Suppressor macrophage treated with lipopolysaccharide for 1 hour (primary cell): ENCODE results near the gene GPR148.

ENCODE experiments used
- DNase-seq, 3 donors: peaks; one replicate each; pipeline ENCODE4 v3.0.0-alpha.2; 2020 to 2022

The GPR148 gene

DNA sequence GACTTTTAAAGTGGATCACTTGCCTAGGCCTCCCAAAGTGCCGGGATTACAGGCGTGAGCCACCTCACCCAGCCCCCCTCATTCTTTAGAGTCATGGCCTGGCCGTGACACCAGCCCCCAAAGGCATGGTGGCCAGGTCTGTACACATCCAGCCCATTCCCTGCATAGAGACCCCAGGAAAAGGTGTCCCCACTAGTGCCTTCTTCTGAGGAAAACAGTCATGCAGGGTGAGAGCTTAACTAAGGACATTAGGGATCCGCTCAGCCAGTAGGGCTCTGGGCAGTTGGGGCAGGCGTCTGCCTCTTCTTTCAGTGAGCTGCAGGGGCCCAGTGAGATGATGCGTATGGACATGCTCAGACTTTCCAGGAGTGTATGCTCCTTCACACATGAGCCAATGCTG lies 20.8 kb downstream of the GPR148 start:
- DNase-seq, result no peak

DNA sequence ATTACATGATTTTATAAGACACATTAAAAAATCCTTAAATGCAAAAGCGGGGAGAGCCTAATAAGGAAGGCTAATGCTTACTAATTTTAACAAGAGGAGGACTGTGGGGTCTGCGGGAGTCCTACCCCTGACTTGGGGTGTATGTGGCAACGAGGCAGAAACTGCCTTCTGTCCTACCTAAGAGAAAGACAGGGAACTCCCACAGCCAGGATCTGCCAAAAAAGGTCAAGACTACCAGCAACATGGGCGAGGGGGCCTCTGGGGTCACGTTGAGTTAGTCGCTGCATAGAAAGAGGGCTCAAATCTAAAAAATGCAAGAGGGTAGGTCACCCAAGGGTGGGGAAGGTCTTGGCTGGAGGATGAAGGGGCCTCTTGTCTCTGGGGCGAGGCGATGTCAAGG lies 25.9 kb downstream of the GPR148 start:
- no peak for DNase-seq

DNA sequence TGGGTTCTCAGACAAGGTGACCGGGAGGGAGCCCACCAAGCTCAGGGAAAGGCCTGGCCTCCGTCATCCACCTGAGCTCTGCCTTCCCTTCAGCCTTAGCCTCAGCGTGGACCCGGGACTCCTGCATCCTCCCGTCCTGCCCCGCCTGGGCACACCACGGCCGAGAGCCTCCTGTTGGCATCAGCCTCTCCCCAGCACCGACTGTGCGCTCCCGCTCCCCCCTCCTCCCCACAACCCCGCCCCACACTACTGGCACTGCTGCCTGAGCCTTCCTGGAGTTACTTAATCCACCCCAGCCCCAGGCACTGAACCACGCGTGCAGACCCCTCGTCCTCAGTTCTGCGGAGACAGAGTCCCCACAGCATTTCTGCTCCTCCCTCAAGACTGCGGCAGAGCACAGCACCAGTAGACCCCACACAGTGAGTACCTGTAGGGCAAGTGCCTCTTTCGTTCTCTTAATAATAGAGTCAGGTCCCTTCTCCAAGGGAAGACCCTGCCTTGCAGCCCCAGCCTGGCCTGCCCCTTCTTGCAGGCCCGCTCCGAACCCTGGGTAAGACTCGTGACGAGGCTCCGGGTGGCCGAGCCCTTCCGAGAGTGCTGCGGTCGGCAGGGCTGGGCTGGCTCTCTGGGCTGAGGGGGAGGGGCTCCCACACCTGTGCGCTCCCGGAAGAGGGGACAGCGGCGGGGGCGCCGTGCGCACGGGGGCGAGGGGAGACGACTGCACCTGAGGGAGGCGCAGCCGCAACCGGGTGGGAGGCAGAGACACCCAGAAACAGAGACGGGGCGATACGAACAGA lies 26.6 kb downstream of the GPR148 start, which contains the start of gene AMER3:
Gene AMER3 (plus strand): TSS at position 285 of the 797 bp plus-strand sequence. CDS start 6,533 bp downstream, outside the sequence.
- no peak for DNase-seq

DNA sequence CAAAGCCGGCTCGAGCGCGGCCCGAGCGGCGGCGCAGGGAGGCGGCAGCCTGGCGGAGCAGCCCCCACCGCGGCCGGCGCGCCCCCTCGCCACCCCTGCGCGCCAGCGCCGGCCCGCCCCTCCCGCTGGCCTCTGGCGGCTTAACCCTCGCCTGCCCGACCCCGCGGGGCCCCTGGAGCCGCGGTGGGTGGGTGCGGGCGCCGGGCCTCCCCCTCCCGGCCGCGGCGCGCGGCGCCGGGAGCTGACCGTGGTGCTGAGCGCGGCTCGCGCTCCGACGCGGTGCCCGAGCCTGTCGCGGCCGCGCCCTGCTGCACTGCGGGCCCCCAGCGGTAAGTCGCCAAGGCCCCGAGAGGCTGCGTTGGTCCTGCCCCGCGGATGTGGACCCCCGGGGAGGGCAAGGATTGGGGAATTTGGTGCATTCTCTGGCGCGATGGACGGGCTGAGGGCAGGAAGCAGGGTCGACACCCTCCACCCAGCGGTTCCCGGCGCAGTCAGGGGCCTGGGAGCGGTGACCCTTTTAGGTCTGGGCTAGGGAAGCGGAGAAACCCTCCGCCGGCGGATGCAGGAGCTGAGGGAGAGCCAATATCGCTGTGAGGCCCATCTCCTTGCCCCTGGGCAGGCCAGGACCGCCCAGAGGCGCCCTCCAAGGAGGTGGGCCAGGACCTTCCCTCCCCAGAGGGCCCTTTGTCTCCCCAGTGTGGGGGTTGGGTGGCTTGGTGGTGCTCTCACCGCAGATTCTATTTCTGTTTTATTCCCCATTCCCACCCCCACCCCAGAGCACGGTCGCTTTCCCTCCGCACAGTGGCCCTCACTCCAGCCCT lies 27.4 kb downstream of the GPR148 start:
- DNase-seq, result peak in 2 of 3 donors; percentile 17 to 50

GRCh38 chr2:130756874-130757668 lies 28.2 kb downstream of the GPR148 start:
- DNase-seq, result no peak

- DNase-seq, result no peak
Measured at GRCh38 chr2:130759906-130760753, 31.3 kb downstream of the GPR148 start.

GRCh38 chr2:130760754-130761751 lies 32.2 kb downstream of the GPR148 start:
- DNase-seq, result no peak

- DNase-seq, result no peak
Measured at GRCh38 chr2:130762031-130762909, 33.4 kb downstream of the GPR148 start.

DNA sequence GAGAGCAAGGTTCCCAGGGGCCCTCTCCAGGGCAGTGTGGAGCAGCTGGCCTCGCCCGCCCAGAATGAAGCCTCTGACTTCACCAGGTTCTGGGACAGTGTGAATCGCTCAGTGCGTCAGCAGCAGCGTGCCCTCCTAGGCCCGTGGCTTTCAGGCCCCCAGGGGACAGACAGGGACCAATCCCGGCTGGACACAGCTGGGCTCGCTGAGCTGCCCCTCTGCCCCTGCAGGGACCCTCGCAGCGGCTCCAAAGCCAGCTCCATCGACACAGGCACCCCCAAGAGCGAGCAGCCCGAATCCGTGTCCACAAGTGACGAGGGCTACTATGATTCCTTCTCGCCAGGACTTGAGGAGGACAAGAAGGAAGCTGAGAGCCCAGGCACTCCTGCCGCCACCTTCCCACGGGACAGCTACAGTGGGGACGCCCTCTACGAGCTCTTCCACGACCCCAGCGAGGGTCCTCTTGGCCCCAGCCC lies 34.1 kb downstream of the GPR148 start:
- DNase-seq, result no peak

DNA sequence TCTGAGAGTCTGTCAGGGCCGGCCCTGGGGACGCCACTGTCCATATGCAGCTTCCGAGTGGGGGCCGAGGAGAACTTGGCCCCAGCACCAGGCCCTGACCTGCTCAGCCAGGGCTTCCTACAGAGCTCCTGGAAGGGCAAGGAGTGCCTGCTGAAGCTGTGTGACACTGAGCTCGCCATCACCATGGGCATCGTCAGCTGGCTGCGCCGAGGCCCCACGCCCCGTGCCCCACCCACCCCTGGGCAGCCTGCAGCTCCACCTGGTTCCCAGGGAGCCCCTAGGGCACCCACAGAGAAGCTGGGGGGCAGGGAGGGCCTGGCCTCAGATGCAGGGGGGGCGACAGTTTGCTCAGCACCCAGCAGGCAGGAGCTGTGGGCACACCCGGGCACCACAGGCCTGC lies 34.5 kb downstream of the GPR148 start:
- DNase-seq, result no peak

GRCh38 chr2:130764035-130764820 lies 35.4 kb downstream of the GPR148 start:
- DNase-seq, result no peak

DNA sequence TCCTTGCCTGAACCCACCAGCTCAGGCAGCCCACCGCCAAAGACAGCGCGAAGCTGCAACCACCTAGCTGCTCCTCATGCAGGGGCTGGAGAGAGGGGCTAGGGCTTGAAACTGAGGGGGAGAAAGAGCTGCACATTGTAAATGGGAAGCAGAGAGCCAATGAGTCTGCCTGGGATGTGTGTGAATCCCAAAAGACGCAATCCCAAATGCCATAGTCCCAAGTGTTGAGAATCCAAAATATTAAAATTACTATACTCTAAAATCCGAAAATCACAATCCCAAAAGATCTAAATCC lies 35.9 kb downstream of the GPR148 start:
- DNase-seq, result no peak

GRCh38 chr2:130765464-130765863 lies 36.6 kb downstream of the GPR148 start:
- DNase-seq, result no peak

DNA sequence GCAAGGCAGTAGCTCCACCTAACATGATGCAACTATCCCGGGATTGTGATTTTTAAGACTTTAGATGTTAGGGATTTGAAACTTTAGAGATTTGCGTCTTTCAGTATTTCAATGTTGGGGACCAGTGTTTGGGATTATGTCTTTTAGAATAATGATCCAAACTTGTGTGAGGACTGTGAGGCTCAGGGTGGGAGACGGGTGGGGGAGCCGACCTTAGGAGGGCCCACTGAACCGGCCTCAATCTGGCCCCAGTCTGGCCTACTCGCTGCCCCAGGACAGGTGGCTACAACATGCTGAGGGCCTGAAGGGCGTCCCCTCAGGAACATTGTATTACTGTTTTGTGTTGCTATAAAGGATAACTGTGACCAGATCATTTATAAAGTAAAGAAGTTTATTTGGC lies 37.2 kb downstream of the GPR148 start:
- DNase-seq, result no peak

DNA sequence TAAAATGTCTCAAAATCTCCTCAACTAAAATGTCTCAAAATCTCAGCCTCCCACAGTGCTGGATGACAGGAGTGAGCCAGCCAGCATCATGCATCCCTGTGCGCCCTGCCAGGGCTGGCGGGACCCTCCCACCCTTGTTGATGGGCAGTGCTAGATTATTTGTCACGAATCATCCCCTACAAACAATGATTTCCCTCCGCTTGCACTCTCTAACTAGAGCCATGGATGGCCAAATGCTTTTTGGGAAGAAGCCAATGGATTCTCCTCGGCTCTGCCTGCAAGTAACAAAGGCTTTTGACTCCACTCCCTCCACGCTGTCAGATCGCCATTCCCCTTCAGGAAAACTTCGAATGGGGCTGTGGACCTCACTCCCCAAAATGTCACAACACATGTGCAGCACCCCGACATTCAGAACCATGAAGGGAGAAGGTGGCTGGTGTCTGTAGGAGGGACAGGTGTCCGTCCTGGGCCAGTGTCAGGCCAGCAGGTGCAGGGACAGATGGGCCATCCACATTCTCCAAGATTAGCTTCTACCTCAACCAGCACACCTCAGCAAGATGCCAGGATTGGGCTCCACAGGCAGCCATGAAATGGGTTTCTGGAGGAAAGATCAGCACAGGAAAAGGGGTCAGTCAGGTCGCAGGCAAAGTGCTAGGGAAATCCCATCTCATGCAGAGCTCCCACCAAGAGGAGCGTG lies 38.0 kb downstream of the GPR148 start:
- DNase-seq, result no peak

- DNase-seq, result no peak
Measured at GRCh38 chr2:130767408-130767775, 38.5 kb downstream of the GPR148 start.

GRCh38 chr2:130768191-130768855 lies 39.5 kb downstream of the GPR148 start:
- DNase-seq, result no peak

DNA sequence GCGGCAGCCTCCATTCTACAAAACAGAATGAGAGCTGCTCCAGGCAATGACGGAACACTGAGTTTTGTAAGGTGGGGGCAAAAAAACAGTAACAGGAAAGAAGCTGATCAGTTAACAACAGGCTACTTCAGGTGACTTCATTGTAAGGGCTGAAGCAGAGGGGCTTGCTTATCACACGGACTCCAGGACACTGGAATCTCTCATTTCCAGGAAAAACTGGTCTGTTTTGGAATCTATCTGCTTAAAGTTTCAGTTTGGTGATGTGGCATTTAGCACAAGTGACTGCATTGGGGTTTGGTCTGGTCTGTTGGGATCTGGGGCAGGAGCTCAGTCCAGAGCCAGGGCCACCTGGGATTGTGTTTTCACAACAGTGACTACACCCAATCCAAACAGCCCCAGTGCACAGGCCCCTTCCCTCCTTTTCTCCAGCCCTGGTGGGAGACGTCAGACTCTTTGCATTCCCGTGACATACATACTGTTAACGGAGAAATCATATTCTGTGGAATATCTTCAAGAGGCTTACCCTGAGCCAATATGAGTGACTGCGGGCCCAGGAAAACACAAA lies 40.6 kb downstream of the GPR148 start:
- DNase-seq, result no peak
